HFFc6 (cell line): ENCODE data around the gene PRLR. TPM values are rescaled to one million over a fixed set of nuclear protein-coding genes. Genes with fewer than 3 reads are reported as not detected.

Experiments
- DNase-seq: peaks from one replicate; pipeline ENCODE4 v3.0.0-alpha.2; 2018
- H3K27ac Mint-ChIP-seq: 2 replicates; pipeline ENCODE4 v1.8.0; 2020; ENCODE audit warnings: mild to moderate bottlenecking, mixed read lengths
- H3K27me3 Mint-ChIP-seq: 2 replicates; pipeline ENCODE4 v1.8.0; 2021; ENCODE audit warnings: mild to moderate bottlenecking, moderate library complexity, mixed read lengths; ENCODE audit not compliant: insufficient read depth
- H3K36me3 Mint-ChIP-seq: 2 replicates; pipeline ENCODE4 v1.8.0; 2021; ENCODE audit warnings: low read depth, mixed read lengths
- H3K4me1 Mint-ChIP-seq: 2 replicates; pipeline ENCODE4 v1.8.0; 2020; ENCODE audit warnings: low read depth, mixed read lengths
- H3K4me3 Mint-ChIP-seq: 2 replicates; pipeline ENCODE4 v1.8.0; 2020; ENCODE audit warnings: mild to moderate bottlenecking, moderate library complexity, mixed read lengths
- H3K9me3 Mint-ChIP-seq: 2 replicates; pipeline ENCODE4 v1.8.0; 2020; ENCODE audit warnings: mild to moderate bottlenecking, mixed read lengths
- total RNA-seq, 6 experiments: library from RNA; stranded (reverse); fragmentation: NEBNext Ultra II Directional; extraction: Animal tissue kit (Norgen Biotek cat#: 25700); gene quantifications; 2 replicates in 1 of 6; 3 replicates in 5 of 6; pipeline ENCODE4 v1.2.3, GENCODE V29; 2021
- TF ChIP-seq, protein P1 (sequence below): fragments of 200-600 bp; sonication (generic); IDR thresholded peaks from 2 replicates; pipeline ENCODE4 v1.5.0; 2021; ENCODE audit warnings: antibody characterized with exemption, mild to moderate bottlenecking

Gene PRLR
- total RNA-seq, 6 experiments from 2014 or later = 0.91 to 1.5 (median 1.3) TPM

DNA sequence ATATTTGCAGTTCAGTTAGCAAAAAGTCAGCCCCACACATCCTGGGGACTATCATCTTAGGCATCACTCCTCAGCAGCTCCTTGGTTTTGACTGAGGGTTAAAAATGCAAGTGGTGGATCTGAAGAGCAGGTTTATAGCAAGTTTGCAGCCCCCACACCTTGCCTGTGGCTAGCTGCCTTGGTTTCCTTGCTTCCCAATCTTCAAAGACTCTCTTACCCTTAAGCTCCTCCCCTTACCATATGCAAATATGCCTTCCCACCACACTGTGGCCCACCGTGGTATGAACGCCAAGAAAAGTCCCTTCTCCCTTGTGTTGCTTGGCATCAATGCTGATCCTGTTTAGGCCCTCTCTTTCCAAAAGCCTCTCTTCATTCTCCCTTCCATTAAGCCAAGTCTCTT lies 137.6 kb downstream of the PRLR start:
- no peak for DNase-seq
- H3K36me3 Mint-ChIP-seq = no peaks in the 10 kb centered on the region
- no peak overlapping the region for H3K4me3 Mint-ChIP-seq
- TF ChIP-seq, protein P1, sequence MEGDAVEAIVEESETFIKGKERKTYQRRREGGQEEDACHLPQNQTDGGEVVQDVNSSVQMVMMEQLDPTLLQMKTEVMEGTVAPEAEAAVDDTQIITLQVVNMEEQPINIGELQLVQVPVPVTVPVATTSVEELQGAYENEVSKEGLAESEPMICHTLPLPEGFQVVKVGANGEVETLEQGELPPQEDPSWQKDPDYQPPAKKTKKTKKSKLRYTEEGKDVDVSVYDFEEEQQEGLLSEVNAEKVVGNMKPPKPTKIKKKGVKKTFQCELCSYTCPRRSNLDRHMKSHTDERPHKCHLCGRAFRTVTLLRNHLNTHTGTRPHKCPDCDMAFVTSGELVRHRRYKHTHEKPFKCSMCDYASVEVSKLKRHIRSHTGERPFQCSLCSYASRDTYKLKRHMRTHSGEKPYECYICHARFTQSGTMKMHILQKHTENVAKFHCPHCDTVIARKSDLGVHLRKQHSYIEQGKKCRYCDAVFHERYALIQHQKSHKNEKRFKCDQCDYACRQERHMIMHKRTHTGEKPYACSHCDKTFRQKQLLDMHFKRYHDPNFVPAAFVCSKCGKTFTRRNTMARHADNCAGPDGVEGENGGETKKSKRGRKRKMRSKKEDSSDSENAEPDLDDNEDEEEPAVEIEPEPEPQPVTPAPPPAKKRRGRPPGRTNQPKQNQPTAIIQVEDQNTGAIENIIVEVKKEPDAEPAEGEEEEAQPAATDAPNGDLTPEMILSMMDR = no peak
- H3K9me3 Mint-ChIP-seq = no peaks in the 10 kb centered on the region
- H3K4me1 Mint-ChIP-seq = peaks cover 23% of the 10 kb centered on the region
- H3K27me3 Mint-ChIP-seq = peaks cover 3% of the 10 kb centered on the region
- no peak overlapping the region for H3K27ac Mint-ChIP-seq

DNA sequence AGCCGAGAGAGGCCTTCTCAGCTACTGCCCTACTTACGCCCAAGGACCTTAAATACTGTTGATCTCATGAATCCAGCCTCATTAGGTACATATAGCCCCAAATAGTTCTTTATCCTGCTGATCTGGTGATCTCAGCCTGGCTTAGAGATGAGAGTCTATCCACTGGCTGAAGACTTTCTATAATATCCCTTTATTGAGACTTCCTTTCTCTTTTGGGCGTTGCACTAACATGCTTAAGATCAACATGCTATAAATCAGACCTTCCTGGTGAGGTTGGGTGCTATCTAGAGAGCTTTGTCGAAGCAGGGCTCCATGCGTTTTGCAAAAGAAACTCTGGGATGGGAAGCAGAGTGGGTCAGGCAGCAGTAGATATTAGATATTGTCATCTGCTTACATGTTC lies 138.6 kb downstream of the PRLR start:
- Mint-ChIP-seq H3K4me3 (no peak overlapping the region), H3K4me1 (peaks cover 26% of the 10 kb centered on the region), H3K9me3 (no peaks in the 10 kb centered on the region), H3K36me3 (no peaks in the 10 kb centered on the region), H3K27me3 (peaks cover 3% of the 10 kb centered on the region), H3K27ac (no peak overlapping the region)
- no peak for DNase-seq
- TF ChIP-seq, protein P1 = no peak

DNA sequence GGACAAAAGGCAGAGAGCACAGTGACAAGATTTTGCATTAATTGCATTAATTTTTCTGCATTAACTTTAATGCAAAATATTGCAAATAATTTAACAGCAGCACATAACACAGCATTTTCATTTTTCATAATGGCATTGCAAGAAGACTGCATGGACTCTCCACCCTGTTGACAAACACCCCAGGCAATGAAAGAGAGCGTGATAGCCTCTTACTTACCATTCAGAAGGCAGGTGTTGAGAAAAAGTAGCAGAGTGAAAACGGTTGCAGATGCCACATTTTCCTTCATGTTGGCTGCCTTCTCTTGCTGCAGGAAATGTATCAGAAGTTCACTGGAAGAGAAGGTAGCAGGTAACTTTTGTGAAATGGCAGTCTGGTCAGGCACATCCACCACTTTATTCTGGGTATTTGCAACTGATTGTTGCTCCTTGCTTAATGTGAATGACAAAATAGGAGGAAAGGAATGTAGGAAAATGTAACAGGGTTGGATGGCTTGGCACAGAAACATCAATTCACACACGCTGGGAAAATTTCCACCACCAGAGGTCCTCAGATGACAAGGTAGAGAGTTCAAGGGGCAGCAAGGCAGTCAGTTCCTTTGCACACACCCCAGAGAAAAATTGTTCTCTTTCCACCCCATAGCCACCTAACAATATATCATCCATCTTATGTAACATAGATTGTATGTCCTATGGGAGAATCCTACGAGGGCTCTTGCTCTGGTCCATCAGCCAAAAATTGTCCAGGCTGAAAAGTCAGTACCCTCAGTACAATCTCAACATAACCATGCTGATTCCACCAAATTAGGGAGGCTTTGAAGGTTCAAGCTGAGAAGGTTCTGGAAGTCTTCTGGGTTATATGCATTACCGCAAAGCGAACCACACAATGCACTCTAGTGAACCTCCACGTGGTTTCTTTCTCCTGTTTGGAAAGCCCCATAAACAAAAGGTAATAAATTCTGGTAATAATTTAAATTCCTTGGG lies 140.7 kb downstream of the PRLR start:
- H3K27ac Mint-ChIP-seq = no peak overlapping the region
- H3K27me3 Mint-ChIP-seq = no peaks in the 10 kb centered on the region; the same call in none of the 2 replicates
- TF ChIP-seq, protein P1 = peak; percentile 94
- no peaks in the 10 kb centered on the region for H3K36me3 Mint-ChIP-seq
- peak; percentile 71 for DNase-seq
- no peaks in the 10 kb centered on the region for H3K9me3 Mint-ChIP-seq
- H3K4me3 Mint-ChIP-seq = no peak overlapping the region; the same call in 1 of the 2 replicates
- H3K4me1 Mint-ChIP-seq = peaks cover 26% of the 10 kb centered on the region

DNA sequence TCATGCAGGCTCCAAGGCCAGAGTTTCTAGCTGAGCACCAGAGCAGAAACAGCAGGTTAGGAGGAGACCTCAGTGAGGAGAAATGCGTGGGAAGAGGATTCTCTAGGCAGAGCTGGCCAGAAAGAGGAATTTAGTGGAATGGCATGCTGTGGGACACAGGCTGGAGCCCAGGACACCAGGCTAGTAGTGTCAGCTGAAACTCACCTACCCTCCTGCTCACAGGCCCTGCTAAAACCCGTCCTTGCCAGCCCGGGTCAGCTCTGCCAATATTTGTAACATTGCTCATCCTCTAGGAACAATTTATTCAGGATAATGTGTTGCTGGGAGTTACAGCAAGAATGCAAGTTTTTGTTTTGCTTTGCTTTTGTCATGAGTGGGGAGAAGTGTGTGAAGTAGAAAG lies 142.3 kb downstream of the PRLR start:
- H3K27ac Mint-ChIP-seq = peak overlapping the region; percentile 45
- DNase-seq = peak; percentile 73
- peak overlapping the region; percentile 38 for H3K4me3 Mint-ChIP-seq
- peaks cover 1% of the 10 kb centered on the region for H3K27me3 Mint-ChIP-seq
- TF ChIP-seq, protein P1 = no peak
- no peaks in the 10 kb centered on the region for H3K36me3 Mint-ChIP-seq
- H3K4me1 Mint-ChIP-seq = peaks cover 26% of the 10 kb centered on the region
- H3K9me3 Mint-ChIP-seq = no peaks in the 10 kb centered on the region

DNA sequence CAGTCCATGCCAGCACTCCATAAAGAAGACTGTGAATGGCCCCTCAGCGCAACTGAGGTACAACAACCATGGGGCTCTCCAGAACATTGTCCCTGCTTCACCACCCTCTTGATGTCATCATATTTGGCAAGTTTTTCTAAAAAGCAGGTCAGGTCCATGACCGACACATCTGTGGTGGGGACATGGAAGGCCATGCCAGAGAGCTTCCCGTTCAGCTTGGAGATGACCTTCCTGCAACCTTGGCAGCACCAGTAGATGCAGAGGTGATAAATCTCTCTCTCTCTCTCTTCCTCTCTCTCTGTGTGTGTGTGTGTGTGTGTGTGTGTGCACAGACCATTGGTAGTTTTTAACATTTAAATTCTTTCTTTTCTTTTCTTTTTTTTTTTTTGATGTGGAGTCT lies 147.1 kb downstream of the PRLR start:
- TF ChIP-seq, protein P1 = no peak
- no peaks in the 10 kb centered on the region for H3K36me3 Mint-ChIP-seq
- no peak overlapping the region for H3K4me3 Mint-ChIP-seq
- H3K27me3 Mint-ChIP-seq = peaks cover 1% of the 10 kb centered on the region; the same call in 1 of the 2 replicates
- DNase-seq = no peak
- H3K4me1 Mint-ChIP-seq = peaks cover 8% of the 10 kb centered on the region
- peaks cover 4% of the 10 kb centered on the region; the same call in 1 of the 2 replicates for H3K9me3 Mint-ChIP-seq
- H3K27ac Mint-ChIP-seq = no peak overlapping the region
